Endothelial cell of umbilical vein (primary cell): ENCODE results near the gene OR51I2.

ENCODE experiments used
- CTCF ChIP-seq, 2 donors: IDR thresholded peaks; 1 replicate in 1 of 2; 2 replicates in 1 of 2; pipeline ENCODE4 v1.5.1; 2011; ENCODE audit warnings: low read length in 2 of 2, mild to moderate bottlenecking in 2 of 2, moderate library complexity in 2 of 2, control low read depth in 1 of 2, inconsistent platforms in 1 of 2, low read depth in 1 of 2; ENCODE audit not compliant: insufficient read depth in 1 of 2; ENCODE audit errors: extremely low read depth in 1 of 2
- EZH2 ChIP-seq: IDR thresholded peaks from 2 replicates; pipeline ENCODE4 v1.6.1; 2012; ENCODE audit warnings: borderline replicate concordance, low read depth, mild to moderate bottlenecking, moderate library complexity, low read length, inconsistent platforms; ENCODE audit not compliant: severe bottlenecking
- POLR2AphosphoS5 ChIP-seq: IDR thresholded peaks from 2 replicates; pipeline ENCODE4 v1.6.1; 2012; ENCODE audit warnings: low read depth, mild to moderate bottlenecking, control low read depth, low read length, moderate library complexity; ENCODE audit not compliant: insufficient read depth

- TF ChIP-seq EZH2 (no peak), CTCF (IDR thresholded peaks at IDR 0.05; ENCODE audit: extremely low read depth in 1 of 2, insufficient read depth in 1 of 2, low read depth in 1 of 2, low read length in 2 of 2) (no peak), POLR2AphosphoS5 (no peak)
These were observed 56.4 kb downstream of the OR51I2 start for GRCh38 chr11:5505363-5506048.
